Measurements from ENCODE around the gene CAVIN1. TPM values are rescaled to one million over a fixed set of nuclear protein-coding genes. Genes with fewer than 3 reads are reported as not detected.
A peak's percentile ranks its signal among the peaks of the same experiment; 100 is the strongest.
"Not testable (repeated sequence)": the region's sequence is repeated elsewhere in the genome, so short reads cannot be mapped to it uniquely, and the experiment has no call there.

The CAVIN1 gene
- total RNA-seq, 1 donor from 2014 or later = 269 TPM

DNA sequence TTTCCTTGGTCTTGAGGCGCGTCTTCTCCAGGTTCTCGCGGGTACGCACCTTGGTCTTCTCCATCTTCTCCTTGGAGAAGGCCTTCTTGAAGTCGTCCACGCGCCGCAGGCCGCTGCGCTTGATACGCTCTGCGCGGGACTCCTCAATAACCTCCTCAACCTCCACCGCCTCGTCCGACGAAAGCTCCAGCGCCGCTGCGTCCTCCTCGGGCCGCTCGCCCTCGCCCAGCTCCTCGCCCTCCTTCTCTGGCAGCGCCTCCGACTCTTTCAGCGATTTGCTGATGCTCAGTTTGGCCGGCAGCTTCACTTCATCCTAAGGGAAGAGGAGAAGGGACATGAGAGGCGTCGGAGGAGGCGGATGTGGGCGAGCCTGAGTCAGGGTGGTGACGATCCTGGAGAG, 18.0 kb downstream of the CAVIN1 start:
- no peak overlapping the region for H3K27ac ChIP-seq
- no peak overlapping the region for H3K4me3 ChIP-seq
- H3K36me3 ChIP-seq = peaks cover 34% of the 10 kb centered on the region
- intact Hi-C loops (cut with DNase I) = loop anchor here (5.0 kb wide), 1 partner anchor 83 kb away; no protein-coding TSS in a partner anchor
- H3K4me1 ChIP-seq = peaks cover 77% of the 10 kb centered on the region
- no peaks in the 10 kb centered on the region for H3K27me3 ChIP-seq (ENCODE audit: low read depth)
- no peaks in the 10 kb centered on the region for H3K9me3 ChIP-seq
- ATAC-seq (no peak), DNase-seq (no peak)
- TF ChIP-seq CTCF (IDR thresholded peaks at IDR 0.05) = no peak

DNA sequence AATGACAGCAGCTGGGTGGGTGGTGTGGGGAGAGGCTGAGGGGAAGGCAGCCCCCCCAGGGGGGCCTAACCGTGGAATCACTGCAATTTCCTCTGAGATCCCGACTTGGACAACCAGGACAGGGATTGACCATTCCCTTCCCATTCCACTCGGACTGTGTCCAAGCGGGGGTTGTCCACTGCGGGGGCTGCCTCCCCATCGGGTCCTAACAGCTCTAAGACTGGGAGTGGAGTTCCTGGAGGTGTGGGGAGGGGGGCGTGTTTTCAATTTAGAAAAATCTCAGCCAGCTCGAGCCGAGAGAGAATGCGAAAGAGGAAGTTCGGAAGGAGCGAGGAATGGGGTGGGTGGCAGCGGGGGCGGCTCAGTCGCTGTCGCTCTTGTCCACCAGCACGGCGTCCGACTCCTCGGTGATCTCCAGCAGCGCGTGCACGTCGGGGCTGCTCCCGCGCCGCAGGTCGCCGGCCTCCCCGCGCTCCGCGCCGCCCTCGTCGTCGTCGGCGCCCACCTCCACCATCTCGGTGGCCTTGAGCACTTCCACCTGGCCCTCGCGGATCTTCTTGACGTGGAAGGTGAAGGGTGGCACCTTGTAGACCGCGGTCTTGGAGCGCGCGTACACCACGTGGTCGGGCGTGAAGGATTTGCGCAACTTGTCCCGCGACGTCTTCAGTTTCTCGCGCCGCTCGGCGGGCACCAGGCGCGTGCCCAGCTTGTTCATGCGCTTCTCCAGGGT, 18.6 kb downstream of the CAVIN1 start:
- Histone ChIP-seq H3K27ac (peak overlapping the region; percentile 31), H3K4me1 (peaks cover 78% of the 10 kb centered on the region), H3K9me3 (no peaks in the 10 kb centered on the region), H3K36me3 (peaks cover 34% of the 10 kb centered on the region), H3K27me3 (ENCODE audit: low read depth) (no peaks in the 10 kb centered on the region), H3K4me3 (no peak overlapping the region)
- DNase-seq (no peak), ATAC-seq (no peak)
- TF ChIP-seq CTCF (IDR thresholded peaks at IDR 0.05) = no peak
- intact Hi-C loops (cut with DNase I) = loop anchor here (5.0 kb wide), 1 partner anchor 82 kb away; no protein-coding TSS in a partner anchor

DNA sequence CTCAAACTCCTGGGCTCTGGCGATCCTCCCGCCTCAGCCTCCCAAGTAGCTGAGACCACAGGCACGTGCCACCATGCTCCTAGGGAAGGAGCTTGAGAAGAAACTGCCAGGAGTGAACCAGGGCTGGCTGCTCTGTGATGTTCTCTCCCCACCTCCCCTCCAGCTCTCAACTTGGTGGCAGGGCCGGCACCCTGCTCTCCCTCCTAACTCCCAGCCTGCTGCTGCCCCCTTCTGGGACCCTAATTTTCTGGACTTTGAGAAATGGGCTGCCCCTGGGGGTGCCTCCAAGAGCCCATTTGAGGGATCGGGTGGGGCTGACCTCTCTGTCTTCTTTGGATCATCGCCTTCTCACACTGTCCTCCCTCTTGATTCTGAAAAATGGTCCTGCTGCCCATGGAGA, 19.9 kb downstream of the CAVIN1 start:
- Histone ChIP-seq H3K4me3 (no peak overlapping the region), H3K27me3 (ENCODE audit: low read depth) (no peaks in the 10 kb centered on the region), H3K9me3 (no peaks in the 10 kb centered on the region), H3K27ac (peak overlapping the region; percentile 31), H3K4me1 (peaks cover 74% of the 10 kb centered on the region), H3K36me3 (peaks cover 34% of the 10 kb centered on the region)
- ATAC-seq (no peak), DNase-seq (no peak)
- no peak for TF ChIP-seq CTCF (IDR thresholded peaks at IDR 0.05)
- intact Hi-C loops (cut with DNase I) = no loop called here

GRCh38 chr17:42402117-42402516, 20.9 kb downstream of the CAVIN1 start:
- Histone ChIP-seq H3K9me3 (no peaks in the 10 kb centered on the region), H3K27ac (no peak overlapping the region), H3K27me3 (ENCODE audit: low read depth) (no peaks in the 10 kb centered on the region), H3K36me3 (peaks cover 34% of the 10 kb centered on the region), H3K4me1 (peaks cover 66% of the 10 kb centered on the region), H3K4me3 (no peak overlapping the region)
- no peak for DNase-seq
- TF ChIP-seq CTCF (IDR thresholded peaks at IDR 0.05) = no peak
- no peak for ATAC-seq
- intact Hi-C loops (cut with DNase I) = no loop called here

DNA sequence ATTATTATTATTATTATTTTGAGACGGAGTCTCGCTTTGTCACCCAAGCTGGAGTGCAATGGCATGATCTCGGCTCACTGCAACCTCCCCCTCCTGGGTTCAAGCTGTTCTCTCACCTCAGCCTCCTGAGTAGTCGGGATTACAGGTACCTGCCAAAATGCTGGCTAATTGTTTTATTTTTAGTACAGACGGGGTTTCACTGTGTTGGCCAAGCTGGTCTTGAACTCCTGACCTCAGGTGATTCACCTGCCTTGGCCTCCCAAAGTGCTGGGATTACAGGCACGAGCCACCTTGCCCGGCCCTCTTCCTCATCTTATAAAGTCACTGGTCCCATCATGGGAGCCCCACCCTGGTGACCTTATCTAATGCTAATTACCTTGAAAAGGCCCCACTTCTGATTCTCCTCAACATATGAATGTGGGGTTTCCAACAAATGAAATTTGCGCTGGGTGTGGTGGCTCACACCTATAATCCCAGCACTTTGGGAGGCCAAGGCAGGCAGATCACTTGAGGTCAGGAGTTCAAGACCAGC, 22.1 kb downstream of the CAVIN1 start:
- ATAC-seq (peak in 1 of 2 donors; percentile 48), DNase-seq (peak; percentile 3)
- H3K4me1 ChIP-seq = peaks cover 54% of the 10 kb centered on the region
- H3K27ac ChIP-seq; H3K9me3 ChIP-seq; H3K4me3 ChIP-seq; intact Hi-C loops (cut with DNase I); H3K27me3 ChIP-seq (ENCODE audit: low read depth): not testable (repeated sequence)
- peaks cover 34% of the 10 kb centered on the region for H3K36me3 ChIP-seq
